ENCODE results near the gene MTREX. TPM values are rescaled to one million over a fixed set of nuclear protein-coding genes. Genes with fewer than 3 reads are reported as not detected.

The MTREX gene
- total RNA-seq, 1 experiment from 2014 or later: 123 TPM

DNA sequence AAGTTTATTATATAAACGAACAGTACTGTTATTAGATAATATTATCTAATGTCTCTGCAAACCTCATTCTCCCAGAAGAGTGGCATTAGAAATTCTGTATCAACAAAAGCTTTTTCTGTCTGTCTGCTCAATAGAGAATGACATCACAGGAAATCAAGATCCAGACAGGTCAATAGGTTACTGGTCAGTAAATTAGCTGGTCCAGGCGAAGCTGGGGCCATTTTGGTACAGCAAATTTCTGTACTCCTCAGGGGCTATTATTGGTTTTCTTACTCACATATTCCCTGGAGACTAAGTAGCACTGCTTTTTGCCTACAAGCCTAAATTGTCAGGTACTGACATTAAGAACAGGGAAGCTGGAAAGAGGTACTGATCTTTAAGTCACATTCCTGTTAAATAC is 146.5 kb downstream of the MTREX start:
- Mint-ChIP-seq H3K4me3 (no peak overlapping the region), H3K27ac (no peak overlapping the region)
- H3K79me2 ChIP-seq (ENCODE audit: insufficient read depth, low read length): no peaks in the 10 kb centered on the region

More for the DNA sequence above, 146.5 kb downstream of the MTREX start:
- no peak overlapping the region for H3K9ac ChIP-seq (ENCODE audit: extremely low read depth, insufficient read length, low read length)
- no peak overlapping the region for H2AK5ac ChIP-seq (ENCODE audit: insufficient read length, low read length)
- no peak overlapping the region for H2AFZ ChIP-seq (ENCODE audit: low read length)
- no peak overlapping the region for H4K5ac ChIP-seq (ENCODE audit: insufficient read length, low read depth, low read length)
- no peak overlapping the region for H3K14ac ChIP-seq (ENCODE audit: insufficient read depth, low read length)
- Mint-ChIP-seq H3K9me3 (no peaks in the 10 kb centered on the region), H3K4me1 (peaks cover 30 to 38% of the 10 kb centered on the region in 2 experiments), H3K27me3 (ENCODE audit: low read depth) (no peaks in the 10 kb centered on the region), H3K36me3 (ENCODE audit: insufficient read depth in 1 of 3, low read depth in 3 of 3) (peaks cover 5 to 29% (median 20%) of the 10 kb centered on the region in 3 experiments; a peak in 5 of 7 replicates)
- H3K23me2 ChIP-seq (ENCODE audit: insufficient read length, low read depth, low read length, poor library complexity, severe bottlenecking): no peaks in the 10 kb centered on the region
- H4K91ac ChIP-seq (ENCODE audit: insufficient read length, low read depth, low read length): no peak overlapping the region
- no peaks in the 10 kb centered on the region for H3K27me3 ChIP-seq (ENCODE audit: insufficient read depth, low read length)
- H2BK120ac ChIP-seq (ENCODE audit: low read depth, low read length, poor library complexity, severe bottlenecking): no peak overlapping the region
- H4K20me1 ChIP-seq (ENCODE audit: control insufficient read depth, insufficient read depth, insufficient read length): no peaks in the 10 kb centered on the region
- H4K8ac ChIP-seq (replicated peaks; ENCODE audit: insufficient read length, low read depth, low read length): no peak overlapping the region
- H2BK12ac ChIP-seq (ENCODE audit: insufficient read length, low read depth, low read length): no peak overlapping the region
- no peak overlapping the region for H3K23ac ChIP-seq (ENCODE audit: insufficient read length, low read depth, low read length)
- H2BK20ac ChIP-seq (ENCODE audit: low read depth, low read length, poor library complexity, severe bottlenecking): no peak overlapping the region
- no peak overlapping the region for H3T11ph ChIP-seq (ENCODE audit: low read length)
- H3K18ac ChIP-seq (ENCODE audit: insufficient read length, low read depth, low read length): no peak overlapping the region
- H3K56ac ChIP-seq (ENCODE audit: insufficient read length, low read depth, low read length): no peak overlapping the region
- H3K27ac ChIP-seq (ENCODE audit: insufficient read length, low read depth, low read length): no peak overlapping the region
- no peak for DNase-seq
- H3K4me2 ChIP-seq (ENCODE audit: insufficient read depth, insufficient read length, low read length): no peak overlapping the region
- no peak overlapping the region for H2BK15ac ChIP-seq (ENCODE audit: low read depth, low read length)
- WGBS (ENCODE audit: extremely low coverage, insufficient read length, low lambda C conversion rate): no CpG with 5 or more reads among the region's 2 CpGs
- H3K9me3 ChIP-seq (ENCODE audit: control insufficient read depth, low read depth, low read length): no peaks in the 10 kb centered on the region
- no peak overlapping the region for H3K4ac ChIP-seq (ENCODE audit: low read depth, low read length)
- H3K4me1 ChIP-seq (ENCODE audit: insufficient read depth, low read length): peaks cover 5% of the 10 kb centered on the region; the same call in 1 of the 2 replicates
- no peak overlapping the region for H2BK5ac ChIP-seq (ENCODE audit: insufficient read length, low read length)
- H3K79me1 ChIP-seq (ENCODE audit: insufficient read depth, low read depth, low read length, poor library complexity, severe bottlenecking): no peaks in the 10 kb centered on the region
- TF ChIP-seq, protein P1, sequence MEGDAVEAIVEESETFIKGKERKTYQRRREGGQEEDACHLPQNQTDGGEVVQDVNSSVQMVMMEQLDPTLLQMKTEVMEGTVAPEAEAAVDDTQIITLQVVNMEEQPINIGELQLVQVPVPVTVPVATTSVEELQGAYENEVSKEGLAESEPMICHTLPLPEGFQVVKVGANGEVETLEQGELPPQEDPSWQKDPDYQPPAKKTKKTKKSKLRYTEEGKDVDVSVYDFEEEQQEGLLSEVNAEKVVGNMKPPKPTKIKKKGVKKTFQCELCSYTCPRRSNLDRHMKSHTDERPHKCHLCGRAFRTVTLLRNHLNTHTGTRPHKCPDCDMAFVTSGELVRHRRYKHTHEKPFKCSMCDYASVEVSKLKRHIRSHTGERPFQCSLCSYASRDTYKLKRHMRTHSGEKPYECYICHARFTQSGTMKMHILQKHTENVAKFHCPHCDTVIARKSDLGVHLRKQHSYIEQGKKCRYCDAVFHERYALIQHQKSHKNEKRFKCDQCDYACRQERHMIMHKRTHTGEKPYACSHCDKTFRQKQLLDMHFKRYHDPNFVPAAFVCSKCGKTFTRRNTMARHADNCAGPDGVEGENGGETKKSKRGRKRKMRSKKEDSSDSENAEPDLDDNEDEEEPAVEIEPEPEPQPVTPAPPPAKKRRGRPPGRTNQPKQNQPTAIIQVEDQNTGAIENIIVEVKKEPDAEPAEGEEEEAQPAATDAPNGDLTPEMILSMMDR (conservative IDR thresholded peaks at IDR 0.05): no peak
